ENCODE results near the gene CAST.
A peak's percentile ranks its signal among the peaks of the same experiment; 100 is the strongest.

Gene CAST

GRCh38 chr5:96680759-96681470, 18.7 kb downstream of the CAST start:
- Histone ChIP-seq H3K27me3 (ENCODE audit: insufficient read depth, low read depth, severe bottlenecking) (no peaks in the 10 kb centered on the region), H3K27ac (no peak overlapping the region), H3K9me3 (ENCODE audit: severe bottlenecking) (no peaks in the 10 kb centered on the region), H3K4me3 (ENCODE audit: low read depth, low read length) (no peak overlapping the region), H3K36me3 (no peaks in the 10 kb centered on the region)
- TF ChIP-seq CTCF (IDR thresholded peaks at IDR 0.05; ENCODE audit: low read depth, low read length) = no peak
- no peak for DNase-seq

GRCh38 chr5:96683392-96683791, 21.2 kb downstream of the CAST start:
- Histone ChIP-seq H3K27ac (no peak overlapping the region), H3K4me3 (ENCODE audit: low read depth, low read length) (no peak overlapping the region), H3K9me3 (ENCODE audit: severe bottlenecking) (no peaks in the 10 kb centered on the region), H3K27me3 (ENCODE audit: insufficient read depth, low read depth, severe bottlenecking) (no peaks in the 10 kb centered on the region), H3K36me3 (no peaks in the 10 kb centered on the region)
- no peak for TF ChIP-seq CTCF (IDR thresholded peaks at IDR 0.05; ENCODE audit: low read depth, low read length)
- DNase-seq = no peak

- no peak for TF ChIP-seq CTCF (IDR thresholded peaks at IDR 0.05; ENCODE audit: low read depth, low read length)
- Histone ChIP-seq H3K27ac (no peak overlapping the region), H3K9me3 (ENCODE audit: severe bottlenecking) (no peaks in the 10 kb centered on the region), H3K4me3 (ENCODE audit: low read depth, low read length) (no peak overlapping the region), H3K36me3 (no peaks in the 10 kb centered on the region), H3K27me3 (ENCODE audit: insufficient read depth, low read depth, severe bottlenecking) (no peaks in the 10 kb centered on the region)
- no peak for DNase-seq
Observed at GRCh38 chr5:96683810-96684209, 21.6 kb downstream of the CAST start.

- DNase-seq = no peak
- Histone ChIP-seq H3K36me3 (no peaks in the 10 kb centered on the region), H3K27me3 (ENCODE audit: insufficient read depth, low read depth, severe bottlenecking) (no peaks in the 10 kb centered on the region), H3K27ac (no peak overlapping the region), H3K9me3 (ENCODE audit: severe bottlenecking) (no peaks in the 10 kb centered on the region), H3K4me3 (ENCODE audit: low read depth, low read length) (no peak overlapping the region)
- no peak for TF ChIP-seq CTCF (IDR thresholded peaks at IDR 0.05; ENCODE audit: low read depth, low read length)
Observed at GRCh38 chr5:96687080-96687479, 24.9 kb downstream of the CAST start.

- 0 out of 2 replicates have a peak, but pooled peaks have one; percentile 40 for TF ChIP-seq CTCF (IDR thresholded peaks at IDR 0.05; ENCODE audit: low read depth, low read length)
- H3K9me3 ChIP-seq (ENCODE audit: severe bottlenecking) = no peaks in the 10 kb centered on the region
- H3K27me3 ChIP-seq (ENCODE audit: insufficient read depth, low read depth, severe bottlenecking) = no peaks in the 10 kb centered on the region
- no peak for DNase-seq
- H3K36me3 ChIP-seq = no peaks in the 10 kb centered on the region; the same call in 1 of the 2 replicates
- H3K4me3 ChIP-seq (ENCODE audit: low read depth, low read length) = no peak overlapping the region
- no peak overlapping the region for H3K27ac ChIP-seq
Observed at GRCh38 chr5:96687812-96688453, 25.8 kb downstream of the CAST start.

Measured in WERI-Rb-1 (cell line).